Measurements from ENCODE around the gene CDC42BPG.
"Not testable (repeated sequence)": the region's sequence is repeated elsewhere in the genome, so short reads cannot be mapped to it uniquely, and the experiment has no call there.

- TF ChIP-seq CTCF (IDR thresholded peaks at IDR 0.05; ENCODE audit: low read depth, low read length); EZH2phosphoT487 (IDR thresholded peaks at IDR 0.05; ENCODE audit: low read depth): not testable (repeated sequence)
These were observed 29.0 kb downstream of the CDC42BPG start for GRCh38 chr11:64815433-64815832.

Measured in OCI-LY3 (cell line).